Ishikawa (cell line): ENCODE results near the gene CCDC6.

ENCODE experiments used
- CEBPB ChIP-seq: IDR thresholded peaks from 2 replicates; pipeline ENCODE4 v1.6.1; 2012
- CREB1 ChIP-seq: IDR thresholded peaks from 2 replicates; pipeline ENCODE4 v1.6.1; 2012; ENCODE audit warnings: low read depth
- EGR1 ChIP-seq: IDR thresholded peaks from 2 replicates; pipeline ENCODE4 v1.6.1; 2012
- EP300 ChIP-seq: IDR thresholded peaks from 2 replicates; pipeline ENCODE4 v1.6.1; 2012; ENCODE audit warnings: borderline replicate concordance
- FOXM1 ChIP-seq: IDR thresholded peaks from 2 replicates; pipeline ENCODE4 v1.6.1; 2012; ENCODE audit warnings: low read depth, borderline replicate concordance
- NFIC ChIP-seq: IDR thresholded peaks from 2 replicates; pipeline ENCODE4 v1.6.1; 2012
- RAD21 ChIP-seq: IDR thresholded peaks from 2 replicates; pipeline ENCODE4 v1.6.1; 2012; ENCODE audit warnings: low read depth
- TAF1 ChIP-seq: IDR thresholded peaks from 2 replicates; pipeline ENCODE4 v1.6.1; 2012; ENCODE audit warnings: low read depth, mild to moderate bottlenecking
- TCF12 ChIP-seq: IDR thresholded peaks from 2 replicates; pipeline ENCODE4 v1.6.1; 2012; ENCODE audit warnings: low read depth
- TEAD4 ChIP-seq: IDR thresholded peaks from 2 replicates; pipeline ENCODE4 v1.6.1; 2012
- YY1 ChIP-seq: IDR thresholded peaks from 2 replicates; pipeline ENCODE4 v1.6.1; 2012; ENCODE audit warnings: low read depth
- ZBTB7A ChIP-seq: IDR thresholded peaks from 2 replicates; pipeline ENCODE4 v1.6.1; 2012; ENCODE audit warnings: low read depth
- TF ChIP-seq, protein P1 (sequence below): IDR thresholded peaks from 2 replicates; pipeline ENCODE4 v1.6.1; 2012; ENCODE audit warnings: low read depth, mild to moderate bottlenecking
- TF ChIP-seq, protein P2 (sequence below): IDR thresholded peaks from 2 replicates; pipeline ENCODE4 v1.6.1; 2012
- TF ChIP-seq, protein P3 (sequence below): IDR thresholded peaks from 2 replicates; pipeline ENCODE4 v1.6.1; 2012

The CCDC6 gene

DNA sequence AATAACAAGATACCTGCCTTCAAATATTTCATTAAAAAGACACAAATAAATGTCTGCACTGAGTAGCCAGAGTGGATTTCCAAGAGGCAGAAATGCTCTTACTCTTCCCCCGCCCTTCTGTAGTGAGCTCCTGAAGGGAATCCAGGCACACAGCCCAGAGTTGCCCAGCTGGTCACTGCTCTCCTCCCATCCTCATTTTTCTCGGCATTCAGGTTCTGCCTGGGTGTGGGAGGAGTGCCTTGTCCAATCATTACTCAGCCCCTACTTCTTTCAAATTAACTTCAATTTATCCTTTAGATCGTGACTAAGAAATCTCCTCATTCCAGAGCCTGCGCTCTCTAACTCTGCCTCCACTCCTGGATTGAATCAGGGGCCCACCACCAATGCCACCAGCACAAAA, 12.2 kb downstream of the CCDC6 start:
- peak; percentile 43; the same call in 1 of the 2 replicates for TF ChIP-seq TCF12
- peak; percentile 60; the same call in 1 of the 2 replicates for TF ChIP-seq NFIC
- no peak for TF ChIP-seq EGR1

DNA sequence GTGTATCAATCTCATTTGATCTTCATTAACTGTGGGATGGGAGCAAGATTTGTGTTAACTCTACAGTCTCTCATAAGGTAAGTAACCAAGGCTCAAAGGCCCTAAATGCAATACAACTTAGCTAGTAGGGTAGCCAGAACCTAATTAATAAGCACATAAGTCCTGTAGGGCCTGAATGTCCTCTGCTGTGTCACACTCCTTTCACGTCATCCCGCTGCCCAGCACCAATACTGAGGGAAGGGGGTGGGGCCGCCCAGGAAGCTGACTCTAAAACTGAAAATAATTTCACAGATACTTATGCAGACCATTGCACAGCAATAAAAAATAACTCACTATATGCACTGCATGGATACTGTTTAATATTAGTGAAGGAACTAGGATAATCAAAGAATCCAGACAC, 13.7 kb downstream of the CCDC6 start:
- TF ChIP-seq, protein P1, sequence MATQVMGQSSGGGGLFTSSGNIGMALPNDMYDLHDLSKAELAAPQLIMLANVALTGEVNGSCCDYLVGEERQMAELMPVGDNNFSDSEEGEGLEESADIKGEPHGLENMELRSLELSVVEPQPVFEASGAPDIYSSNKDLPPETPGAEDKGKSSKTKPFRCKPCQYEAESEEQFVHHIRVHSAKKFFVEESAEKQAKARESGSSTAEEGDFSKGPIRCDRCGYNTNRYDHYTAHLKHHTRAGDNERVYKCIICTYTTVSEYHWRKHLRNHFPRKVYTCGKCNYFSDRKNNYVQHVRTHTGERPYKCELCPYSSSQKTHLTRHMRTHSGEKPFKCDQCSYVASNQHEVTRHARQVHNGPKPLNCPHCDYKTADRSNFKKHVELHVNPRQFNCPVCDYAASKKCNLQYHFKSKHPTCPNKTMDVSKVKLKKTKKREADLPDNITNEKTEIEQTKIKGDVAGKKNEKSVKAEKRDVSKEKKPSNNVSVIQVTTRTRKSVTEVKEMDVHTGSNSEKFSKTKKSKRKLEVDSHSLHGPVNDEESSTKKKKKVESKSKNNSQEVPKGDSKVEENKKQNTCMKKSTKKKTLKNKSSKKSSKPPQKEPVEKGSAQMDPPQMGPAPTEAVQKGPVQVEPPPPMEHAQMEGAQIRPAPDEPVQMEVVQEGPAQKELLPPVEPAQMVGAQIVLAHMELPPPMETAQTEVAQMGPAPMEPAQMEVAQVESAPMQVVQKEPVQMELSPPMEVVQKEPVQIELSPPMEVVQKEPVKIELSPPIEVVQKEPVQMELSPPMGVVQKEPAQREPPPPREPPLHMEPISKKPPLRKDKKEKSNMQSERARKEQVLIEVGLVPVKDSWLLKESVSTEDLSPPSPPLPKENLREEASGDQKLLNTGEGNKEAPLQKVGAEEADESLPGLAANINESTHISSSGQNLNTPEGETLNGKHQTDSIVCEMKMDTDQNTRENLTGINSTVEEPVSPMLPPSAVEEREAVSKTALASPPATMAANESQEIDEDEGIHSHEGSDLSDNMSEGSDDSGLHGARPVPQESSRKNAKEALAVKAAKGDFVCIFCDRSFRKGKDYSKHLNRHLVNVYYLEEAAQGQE = no peak
- TF ChIP-seq ZBTB7A (no peak), EP300 (no peak), EGR1 (no peak)
- TF ChIP-seq, protein P2, sequence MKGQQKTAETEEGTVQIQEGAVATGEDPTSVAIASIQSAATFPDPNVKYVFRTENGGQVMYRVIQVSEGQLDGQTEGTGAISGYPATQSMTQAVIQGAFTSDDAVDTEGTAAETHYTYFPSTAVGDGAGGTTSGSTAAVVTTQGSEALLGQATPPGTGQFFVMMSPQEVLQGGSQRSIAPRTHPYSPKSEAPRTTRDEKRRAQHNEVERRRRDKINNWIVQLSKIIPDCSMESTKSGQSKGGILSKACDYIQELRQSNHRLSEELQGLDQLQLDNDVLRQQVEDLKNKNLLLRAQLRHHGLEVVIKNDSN = no peak

DNA sequence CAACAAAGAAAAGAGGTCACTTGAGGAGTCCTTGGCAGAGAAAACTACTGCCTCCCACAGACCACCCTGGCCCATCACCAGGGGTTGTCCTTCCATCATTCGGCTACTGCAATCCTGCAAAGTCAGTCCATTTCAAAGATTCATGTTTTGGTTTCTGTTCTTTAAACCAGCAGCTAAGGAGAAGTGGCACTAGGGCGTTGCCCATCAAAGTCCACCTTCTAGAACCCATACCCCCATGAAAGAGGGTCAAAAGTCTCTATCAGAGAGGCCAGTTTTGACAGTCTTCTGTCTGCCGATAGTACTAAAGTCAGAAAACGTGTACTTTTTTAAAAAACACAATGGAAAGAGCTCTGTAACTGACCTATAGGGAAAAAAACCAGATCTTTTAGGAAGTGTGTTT, 14.4 kb downstream of the CCDC6 start:
- no peak for TF ChIP-seq TEAD4
- no peak for TF ChIP-seq CEBPB
- no peak for TF ChIP-seq TAF1
- TF ChIP-seq FOXM1 = no peak
- TF ChIP-seq CREB1 = no peak
- TF ChIP-seq RAD21 = no peak
- TF ChIP-seq TCF12 = no peak
- no peak for TF ChIP-seq EGR1
- TF ChIP-seq NFIC = no peak
- TF ChIP-seq ZBTB7A = no peak

DNA sequence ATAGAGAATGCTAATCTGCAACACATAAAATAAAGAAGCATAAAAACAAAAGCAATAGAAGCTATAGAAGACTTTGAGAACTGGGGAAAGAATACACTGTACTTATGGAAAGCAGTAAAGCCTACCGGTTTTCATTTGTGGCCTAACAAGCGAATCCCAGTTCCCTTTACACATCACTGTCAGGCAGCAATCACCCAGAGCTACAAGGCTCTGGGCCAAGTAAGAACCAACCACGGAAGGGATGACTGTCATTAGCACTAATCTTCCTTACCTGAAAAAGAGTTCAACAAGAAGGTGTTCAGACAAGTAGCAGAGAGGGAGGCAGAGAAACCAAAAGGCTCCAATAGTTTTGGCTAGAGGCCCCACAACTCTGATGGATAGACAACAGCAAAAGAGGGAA, 15.0 kb downstream of the CCDC6 start:
- TF ChIP-seq ZBTB7A (no peak), NFIC (no peak), EP300 (no peak), TEAD4 (no peak), YY1 (no peak)
- TF ChIP-seq, protein P3, sequence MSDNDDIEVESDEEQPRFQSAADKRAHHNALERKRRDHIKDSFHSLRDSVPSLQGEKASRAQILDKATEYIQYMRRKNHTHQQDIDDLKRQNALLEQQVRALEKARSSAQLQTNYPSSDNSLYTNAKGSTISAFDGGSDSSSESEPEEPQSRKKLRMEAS = no peak
- TF ChIP-seq, protein P1 = no peak
- TF ChIP-seq, protein P2 = no peak

DNA sequence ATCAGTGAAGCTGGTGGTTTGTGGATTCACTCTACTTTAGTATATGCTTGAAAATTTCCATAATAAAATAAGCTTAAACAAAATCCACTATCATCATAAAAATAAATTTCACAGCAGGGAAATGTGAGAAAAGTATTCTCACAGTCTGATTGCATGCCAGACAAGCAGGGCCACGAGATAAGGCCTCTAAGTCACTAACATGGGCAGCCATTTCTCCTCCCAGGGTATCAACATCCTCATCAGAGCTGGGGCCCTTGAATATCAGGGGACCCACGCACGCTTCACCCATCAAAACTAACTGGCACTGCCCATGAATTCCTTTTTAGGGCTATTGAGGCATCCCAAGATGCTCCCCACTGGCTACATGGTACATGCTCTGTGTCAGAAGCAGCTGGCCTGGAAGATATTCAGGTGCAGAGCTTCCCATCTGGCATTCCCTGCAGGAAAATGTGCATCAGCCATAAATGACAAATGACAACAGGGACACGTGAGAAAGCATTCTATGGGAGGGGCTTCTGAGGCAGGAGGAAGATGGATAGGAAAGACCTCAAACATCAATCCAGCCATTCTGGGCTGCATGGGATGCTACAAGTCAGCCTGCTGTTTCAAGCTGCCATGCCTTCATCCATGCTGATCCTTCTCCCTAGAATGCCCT, 17.4 kb downstream of the CCDC6 start:
- TF ChIP-seq CEBPB = no peak
- no peak for TF ChIP-seq EGR1
- TF ChIP-seq ZBTB7A = no peak
- no peak for TF ChIP-seq NFIC
- TF ChIP-seq TEAD4 = no peak
- TF ChIP-seq, protein P1 = no peak
- TF ChIP-seq FOXM1 = no peak
- TF ChIP-seq, protein P3 = no peak
